A549 (cell line): Measurements from ENCODE around the gene MMP25.

ENCODE experiments used
- CBX2 ChIP-seq: fragments of 200-600 bp; sonication (generic); IDR thresholded peaks from 2 replicates; pipeline ENCODE4 v1.6.1; 2016; ENCODE audit warnings: low read depth, mild to moderate bottlenecking, borderline replicate concordance
- CTCF ChIP-seq: fragments of >200 bp; sonication (Bioruptor Twin); formaldehyde crosslinking; IDR thresholded peaks from 3 replicates; pipeline ENCODE4 v1.5.1; 2016
- HDAC2 ChIP-seq: fragments of 200-600 bp; sonication (generic); IDR thresholded peaks from 2 replicates; pipeline ENCODE4 v1.6.1; 2016
- JUNB ChIP-seq: fragments of >200 bp; sonication (Bioruptor Twin); formaldehyde crosslinking; IDR thresholded peaks from 2 replicates; pipeline ENCODE4 v1.6.1; 2016
- KDM1A ChIP-seq: fragments of 200-600 bp; sonication (generic); IDR thresholded peaks from 2 replicates; pipeline ENCODE4 v1.6.1; 2016; ENCODE audit warnings: low read depth, mild to moderate bottlenecking
- MAFK ChIP-seq: fragments of 450-650 bp; IDR thresholded peaks from 2 replicates; pipeline ENCODE4 v1.6.1; 2014; ENCODE audit not compliant: partially characterized antibody
- MAZ ChIP-seq: fragments of 150-350 bp; IDR thresholded peaks from 2 replicates; pipeline ENCODE4 v1.6.1; 2014; ENCODE audit warnings: antibody characterized with exemption, low read depth, low read length, borderline replicate concordance
- RNF2 ChIP-seq: fragments of 200-600 bp; sonication (generic); IDR thresholded peaks from 2 replicates; pipeline ENCODE4 v1.6.1; 2016; ENCODE audit warnings: low read depth, mild to moderate bottlenecking, antibody characterized with exemption, moderate library complexity, borderline replicate concordance

- no peak for TF ChIP-seq CTCF
- TF ChIP-seq JUNB: peak; percentile 95
- TF ChIP-seq MAZ: 0 out of 2 replicates have a peak, but pooled peaks have one; percentile 73
- TF ChIP-seq CBX2: no peak
- no peak for TF ChIP-seq HDAC2
- no peak for TF ChIP-seq KDM1A
- TF ChIP-seq MAFK: no peak
- no peak for TF ChIP-seq RNF2
Measured at GRCh38 chr16:3020604-3021448, 25.5 kb upstream of the MMP25 start.
